Right renal pelvis (tissue), 4 donors: ENCODE measurements around the gene RAPGEF5. TPM values are rescaled to one million over a fixed set of nuclear protein-coding genes. Genes with fewer than 3 reads are reported as not detected.
"Not testable (repeated sequence)": the region's sequence is repeated elsewhere in the genome, so short reads cannot be mapped to it uniquely, and the experiment has no call there.

Experiments
- DNase-seq, 4 donors: peaks; one replicate each; pipeline ENCODE4 v3.0.0-alpha.2; 2013; ENCODE audit warnings: low read depth in 4 of 4, low spot score in 3 of 4, missing footprints in 1 of 4
- polyA plus RNA-seq, 4 donors: library from polyadenylated mRNA; unstranded; fragments of 120-200 nt; gene quantifications; one replicate each; pipeline ENCODE4 v1.2.1, GENCODE V29; 2013; ENCODE audit not compliant: insufficient read length in 4 of 4

RAPGEF5 gene
- polyA plus RNA-seq, 4 donors: 34.4 to 41.6 (median 39.1) TPM

DNA sequence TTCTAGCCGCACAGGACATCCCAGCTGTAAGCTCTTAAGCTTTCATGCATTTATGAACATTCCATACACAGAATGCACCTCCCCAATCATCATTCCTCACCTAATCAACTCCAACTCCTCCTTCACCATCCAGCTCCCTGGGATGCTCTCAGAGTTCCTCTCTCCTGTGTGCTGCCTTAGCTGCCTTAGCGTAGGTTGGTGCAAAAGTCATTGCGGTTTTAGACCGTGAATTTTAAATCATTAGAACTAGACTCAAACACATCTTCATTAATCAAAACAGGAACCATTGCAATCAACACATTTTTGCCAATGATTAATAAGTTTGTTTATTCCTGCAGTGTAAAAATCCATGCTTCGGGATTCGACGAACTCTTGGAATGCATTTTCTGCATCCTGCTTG, 251.4 kb downstream of the RAPGEF5 start:
- no peak for DNase-seq

GRCh38 chr7:22094413-22095342, 262.3 kb downstream of the RAPGEF5 start:
- DNase-seq: no peak

GRCh38 chr7:22093936-22094335, 263.0 kb downstream of the RAPGEF5 start:
- no peak for DNase-seq

- no peak for DNase-seq
These were observed 264.0 kb downstream of the RAPGEF5 start for GRCh38 chr7:22093001-22093400.

- not testable (repeated sequence) for DNase-seq
These were observed 265.9 kb downstream of the RAPGEF5 start for GRCh38 chr7:22090958-22091525.

GRCh38 chr7:22090512-22090911, 266.4 kb downstream of the RAPGEF5 start:
- no peak for DNase-seq

GRCh38 chr7:22090107-22090506, 266.8 kb downstream of the RAPGEF5 start:
- DNase-seq: no peak

DNA sequence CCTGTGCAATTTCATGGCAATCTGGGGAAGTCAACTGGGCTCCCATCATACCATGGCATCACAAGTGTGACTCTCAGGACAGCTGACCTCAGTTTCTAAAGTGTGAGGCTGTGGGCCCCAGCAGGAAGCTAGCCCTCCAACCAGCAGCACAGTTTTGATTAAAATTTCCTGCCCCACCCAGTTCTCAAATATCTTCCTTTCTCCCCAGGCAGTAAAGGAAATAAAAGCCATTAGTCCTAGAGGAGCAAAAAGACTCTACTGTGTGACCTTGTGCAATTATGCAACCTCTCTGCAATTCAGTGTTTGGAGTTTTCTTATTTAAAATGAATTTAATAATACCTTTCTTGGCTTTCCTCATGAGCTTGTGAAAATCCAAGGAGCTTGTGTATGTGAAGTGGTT, 268.1 kb downstream of the RAPGEF5 start:
- no peak for DNase-seq

DNA sequence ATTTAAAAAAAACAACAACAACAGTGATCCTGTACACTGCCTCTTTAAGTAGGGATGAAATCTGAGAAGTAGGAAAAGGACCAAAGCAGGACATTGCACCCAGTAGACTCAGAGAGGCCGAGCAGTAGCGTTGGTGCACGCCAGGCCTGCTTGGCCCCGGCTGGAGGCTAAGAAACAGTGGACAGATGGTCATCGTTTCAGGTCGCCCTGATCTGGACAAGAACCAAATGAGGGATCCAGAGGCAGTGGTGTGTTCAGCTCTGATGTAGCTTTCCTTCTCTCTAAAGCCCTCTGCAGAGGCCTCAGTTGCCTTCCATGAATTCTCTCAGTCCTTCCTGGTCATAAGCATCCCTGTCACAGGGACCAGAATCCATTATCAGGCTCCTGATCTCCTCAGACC, 269.1 kb downstream of the RAPGEF5 start:
- no peak for DNase-seq

DNA sequence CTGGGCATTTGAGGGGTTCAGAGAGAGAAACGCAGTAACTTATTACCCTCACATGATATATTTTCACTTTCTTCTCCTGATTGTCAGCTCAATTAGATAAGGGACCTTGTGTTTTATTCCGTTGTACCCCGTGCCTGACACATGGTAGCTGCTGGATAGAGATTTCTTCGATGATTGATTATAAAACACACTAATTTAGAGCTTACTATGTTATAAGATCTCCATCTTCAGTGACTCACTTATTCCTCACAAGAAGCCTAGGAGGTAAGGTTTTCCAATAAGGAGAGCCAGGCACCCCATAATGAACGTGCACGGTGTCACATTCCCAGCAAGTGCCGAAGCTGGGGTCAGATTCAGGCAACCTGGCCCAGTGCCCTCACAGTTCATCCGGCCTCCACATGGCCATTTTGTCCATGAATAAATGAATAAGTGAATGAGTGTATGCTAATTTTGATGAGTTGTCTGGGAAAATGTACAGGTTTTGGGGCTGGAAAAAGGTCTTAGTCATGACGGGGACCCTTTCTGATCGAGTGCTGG, 273.2 kb downstream of the RAPGEF5 start:
- DNase-seq: no peak

GRCh38 chr7:22082886-22083703, 273.9 kb downstream of the RAPGEF5 start:
- peak; percentile 81 to 90 (median 84) for DNase-seq

DNA sequence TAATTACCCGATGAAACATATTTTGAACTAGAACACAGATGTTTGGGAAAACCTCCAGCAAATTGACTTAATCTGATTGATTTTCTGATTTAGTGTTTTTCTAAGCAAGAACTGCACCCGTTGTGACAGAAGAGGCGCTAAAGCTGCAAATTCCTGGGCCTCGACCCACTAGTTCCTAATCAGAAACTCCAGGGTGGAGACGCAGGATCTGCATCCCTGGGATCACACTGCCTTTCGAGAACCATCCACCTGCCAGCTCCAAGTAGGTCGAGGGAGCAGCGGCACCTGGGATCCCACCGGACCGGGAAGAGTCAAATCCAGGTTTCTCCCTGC, 274.4 kb downstream of the RAPGEF5 start:
- DNase-seq: no peak

DNA sequence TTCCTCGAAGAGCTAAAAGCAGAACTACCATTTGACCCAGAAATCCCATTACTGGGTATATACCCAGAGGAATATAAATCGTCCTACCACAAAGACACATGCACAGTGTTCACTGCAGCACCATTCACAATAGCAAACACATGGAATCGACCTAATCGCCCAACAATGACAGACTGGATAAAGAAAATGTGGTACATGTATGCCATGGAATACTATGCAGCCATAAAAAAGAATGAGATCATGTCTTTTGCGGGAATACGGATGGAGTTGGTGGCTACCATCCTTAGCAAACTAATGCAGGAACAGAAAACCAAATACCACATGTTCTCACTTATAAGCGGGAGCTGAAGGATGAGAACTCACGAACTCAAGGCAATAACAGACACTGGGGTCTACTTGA, 276.7 kb downstream of the RAPGEF5 start:
- DNase-seq: not testable (repeated sequence)

GRCh38 chr7:22078872-22079271, 278.1 kb downstream of the RAPGEF5 start:
- not testable (repeated sequence) for DNase-seq

DNA sequence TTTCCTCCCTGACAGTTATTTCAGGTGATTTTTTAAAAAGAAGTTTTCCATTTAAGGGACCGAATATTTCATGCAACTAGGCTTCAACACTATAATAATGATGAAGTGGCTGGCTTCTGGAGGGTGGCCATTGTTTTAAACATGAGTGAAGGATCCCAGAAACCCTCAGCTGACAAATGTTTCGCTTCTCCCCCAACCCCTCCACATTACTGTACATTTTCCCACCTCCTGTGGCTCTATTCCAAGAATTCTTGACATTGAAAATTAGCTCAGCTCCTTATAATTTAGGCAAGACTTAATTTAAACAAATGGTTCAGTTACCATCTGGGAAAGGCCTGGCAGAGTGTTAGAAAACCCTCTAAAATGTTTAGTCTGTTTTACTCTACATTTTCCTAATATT, 281.4 kb downstream of the RAPGEF5 start:
- DNase-seq: no peak

DNA sequence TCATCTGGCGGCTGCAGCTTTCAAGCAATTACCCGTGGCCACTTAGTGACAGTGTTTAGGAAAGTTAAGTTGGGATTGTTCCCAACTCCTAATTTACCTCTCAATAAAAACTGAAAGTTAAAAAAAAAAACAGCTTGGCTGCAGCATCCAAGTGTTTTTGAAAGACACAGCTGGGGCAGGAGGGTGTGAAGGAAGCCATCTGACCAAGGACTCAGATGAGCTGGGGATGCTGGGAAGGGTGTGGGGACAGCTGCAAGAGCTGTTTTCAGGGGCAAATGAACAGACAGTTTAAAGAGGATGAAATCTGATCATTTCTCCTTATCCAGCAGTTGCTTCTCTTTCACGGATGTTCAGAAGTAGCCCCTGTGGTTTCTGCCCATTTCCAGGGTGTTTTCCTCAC, 282.1 kb downstream of the RAPGEF5 start:
- no peak for DNase-seq

Other genes with a start within 250 kb of the RAPGEF5 start
- 1 to 10 TPM; 1.2 to 2.1 (median 1.4) TPM for gene STEAP1B, start 143.0 kb upstream of the RAPGEF5 start, polyA plus RNA-seq